ENCODE results near the gene RB1. TPM values are rescaled to one million over a fixed set of nuclear protein-coding genes. Genes with fewer than 3 reads are reported as not detected.

The RB1 gene
- total RNA-seq, 1 experiment from 2014 or later, result 57.1 TPM

DNA sequence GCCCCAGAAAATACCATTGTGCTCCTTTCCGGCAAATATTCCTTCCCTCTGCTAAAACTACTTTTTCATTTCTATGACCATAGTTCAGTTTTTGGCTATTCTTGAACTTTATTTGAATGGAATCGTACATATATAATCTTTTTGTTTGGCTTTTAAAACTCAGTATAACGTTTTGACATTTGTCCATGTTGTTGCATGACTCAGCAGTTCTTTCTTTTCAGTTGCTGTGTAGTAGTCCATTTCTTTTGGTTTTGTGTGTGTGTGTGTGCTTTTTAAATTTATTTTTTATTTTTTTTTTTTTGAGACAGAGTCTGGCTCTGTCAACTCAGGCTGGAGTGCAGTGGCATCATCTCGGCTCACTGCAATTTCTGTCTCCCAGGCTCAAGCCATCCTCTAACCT lies 35.5 kb upstream of the RB1 start:
- intact Hi-C loops (cut with micrococcal nuclease; ENCODE audit: unreplicated experiment), result no loop called here
- Histone ChIP-seq H3K27ac (ENCODE audit: low read depth, low read length, poor library complexity, severe bottlenecking) (no peak overlapping the region), H3K36me3 (ENCODE audit: insufficient read depth, low read length, poor library complexity, severe bottlenecking) (peaks cover 4% of the 10 kb centered on the region), H3K4me1 (ENCODE audit: insufficient read depth, low read length, poor library complexity, severe bottlenecking) (peaks cover 22% of the 10 kb centered on the region), H3K4me3 (ENCODE audit: low read depth, low read length, poor library complexity, severe bottlenecking) (no peak overlapping the region), H3K9me3 (ENCODE audit: low read depth, low read length, poor library complexity, severe bottlenecking) (no peaks in the 10 kb centered on the region), H3K27me3 (replicated peaks; ENCODE audit: insufficient read depth, low read depth, low read length, poor library complexity) (no peaks in the 10 kb centered on the region)
- no peak for DNase-seq (ENCODE audit: low spot score)
- BruUV-seq (replicated peaks), result no TSS peak
- ChIA-PET CTCF (no interaction called here), POLR2A (ENCODE audit: low non-redundant PET) (no interaction called here)
- no peak for TF ChIP-seq EZH2 (IDR thresholded peaks at IDR 0.05; ENCODE audit: borderline replicate concordance, low read depth, low read length, poor library complexity, severe bottlenecking)
- TF ChIP-seq, protein P1, sequence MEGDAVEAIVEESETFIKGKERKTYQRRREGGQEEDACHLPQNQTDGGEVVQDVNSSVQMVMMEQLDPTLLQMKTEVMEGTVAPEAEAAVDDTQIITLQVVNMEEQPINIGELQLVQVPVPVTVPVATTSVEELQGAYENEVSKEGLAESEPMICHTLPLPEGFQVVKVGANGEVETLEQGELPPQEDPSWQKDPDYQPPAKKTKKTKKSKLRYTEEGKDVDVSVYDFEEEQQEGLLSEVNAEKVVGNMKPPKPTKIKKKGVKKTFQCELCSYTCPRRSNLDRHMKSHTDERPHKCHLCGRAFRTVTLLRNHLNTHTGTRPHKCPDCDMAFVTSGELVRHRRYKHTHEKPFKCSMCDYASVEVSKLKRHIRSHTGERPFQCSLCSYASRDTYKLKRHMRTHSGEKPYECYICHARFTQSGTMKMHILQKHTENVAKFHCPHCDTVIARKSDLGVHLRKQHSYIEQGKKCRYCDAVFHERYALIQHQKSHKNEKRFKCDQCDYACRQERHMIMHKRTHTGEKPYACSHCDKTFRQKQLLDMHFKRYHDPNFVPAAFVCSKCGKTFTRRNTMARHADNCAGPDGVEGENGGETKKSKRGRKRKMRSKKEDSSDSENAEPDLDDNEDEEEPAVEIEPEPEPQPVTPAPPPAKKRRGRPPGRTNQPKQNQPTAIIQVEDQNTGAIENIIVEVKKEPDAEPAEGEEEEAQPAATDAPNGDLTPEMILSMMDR (conservative IDR thresholded peaks at IDR 0.05; ENCODE audit: low read depth, low read length), result no peak

DNA sequence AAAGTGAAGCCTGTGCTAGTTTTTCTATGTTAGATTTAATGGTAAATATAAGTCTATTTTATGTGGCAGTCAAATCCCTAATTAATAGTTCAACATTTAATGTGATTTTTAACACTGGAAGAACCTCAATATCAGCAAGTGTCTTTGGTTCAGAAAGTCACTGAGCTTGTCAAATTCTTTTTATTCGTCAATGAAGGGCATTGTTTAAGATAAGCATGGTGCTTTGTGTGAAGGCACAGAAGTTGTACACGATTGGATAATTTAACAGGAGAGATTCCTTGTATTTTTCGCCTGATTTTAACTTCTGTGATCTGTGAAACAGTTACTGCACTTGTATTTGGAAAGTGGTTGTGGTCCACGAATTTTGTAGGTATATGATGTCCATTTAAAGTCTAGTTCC lies 30.2 kb upstream of the RB1 start:
- Histone ChIP-seq H3K4me3 (ENCODE audit: low read depth, low read length, poor library complexity, severe bottlenecking) (no peak overlapping the region), H3K36me3 (ENCODE audit: insufficient read depth, low read length, poor library complexity, severe bottlenecking) (no peaks in the 10 kb centered on the region), H3K27ac (ENCODE audit: low read depth, low read length, poor library complexity, severe bottlenecking) (no peak overlapping the region), H3K4me1 (ENCODE audit: insufficient read depth, low read length, poor library complexity, severe bottlenecking) (no peaks in the 10 kb centered on the region), H3K27me3 (replicated peaks; ENCODE audit: insufficient read depth, low read depth, low read length, poor library complexity) (no peaks in the 10 kb centered on the region), H3K9me3 (ENCODE audit: low read depth, low read length, poor library complexity, severe bottlenecking) (no peaks in the 10 kb centered on the region)
- no peak for DNase-seq (ENCODE audit: low spot score)
- CTCF ChIA-PET, result no interaction called here
- POLR2A ChIA-PET (ENCODE audit: low non-redundant PET), result no interaction called here
- intact Hi-C loops (cut with micrococcal nuclease; ENCODE audit: unreplicated experiment), result no loop called here
- TF ChIP-seq, protein P1 (conservative IDR thresholded peaks at IDR 0.05; ENCODE audit: low read depth, low read length), result no peak
- TF ChIP-seq EZH2 (IDR thresholded peaks at IDR 0.05; ENCODE audit: borderline replicate concordance, low read depth, low read length, poor library complexity, severe bottlenecking), result no peak
- BruUV-seq (replicated peaks), result no TSS peak

- intact Hi-C loops (cut with micrococcal nuclease; ENCODE audit: unreplicated experiment), result no loop called here
- TF ChIP-seq, protein P1 (conservative IDR thresholded peaks at IDR 0.05; ENCODE audit: low read depth, low read length), result no peak
- no peak for TF ChIP-seq EZH2 (IDR thresholded peaks at IDR 0.05; ENCODE audit: borderline replicate concordance, low read depth, low read length, poor library complexity, severe bottlenecking)
- ChIA-PET CTCF (no interaction called here), POLR2A (ENCODE audit: low non-redundant PET) (no interaction called here)
- Histone ChIP-seq H3K27me3 (replicated peaks; ENCODE audit: insufficient read depth, low read depth, low read length, poor library complexity) (no peaks in the 10 kb centered on the region), H3K4me1 (ENCODE audit: insufficient read depth, low read length, poor library complexity, severe bottlenecking) (peaks cover 7% of the 10 kb centered on the region), H3K36me3 (ENCODE audit: insufficient read depth, low read length, poor library complexity, severe bottlenecking) (no peaks in the 10 kb centered on the region), H3K4me3 (ENCODE audit: low read depth, low read length, poor library complexity, severe bottlenecking) (no peak overlapping the region), H3K27ac (ENCODE audit: low read depth, low read length, poor library complexity, severe bottlenecking) (no peak overlapping the region), H3K9me3 (ENCODE audit: low read depth, low read length, poor library complexity, severe bottlenecking) (no peaks in the 10 kb centered on the region)
- no peak for DNase-seq (ENCODE audit: low spot score)
- no TSS peak for BruUV-seq (replicated peaks)
Observed at GRCh38 chr13:48275507-48275906, 28.0 kb upstream of the RB1 start.

Data from A673 (cell line).